ENCODE data around the gene RASGRF2. TPM values are rescaled to one million over a fixed set of nuclear protein-coding genes. Genes with fewer than 3 reads are reported as not detected.
"Not testable (repeated sequence)": the region's sequence is repeated elsewhere in the genome, so short reads cannot be mapped to it uniquely, and the experiment has no call there.

The RASGRF2 gene
- total RNA-seq, 1 experiment from 2014 or later = 0.18 TPM

- no peak overlapping the region for H3K9ac ChIP-seq (ENCODE audit: low read length)
- no peak overlapping the region for H3K4me3 ChIP-seq (ENCODE audit: low read length)
- H3K9me2 ChIP-seq (replicated peaks; ENCODE audit: low read length) = no peaks in the 10 kb centered on the region
- H3K4me1 ChIP-seq (ENCODE audit: insufficient read depth, low read length) = no peaks in the 10 kb centered on the region
- H3K79me2 ChIP-seq (ENCODE audit: low read length) = no peaks in the 10 kb centered on the region
- no peaks in the 10 kb centered on the region for H3F3A ChIP-seq (ENCODE audit: low read length, unreplicated experiment)
- H3K4me2 ChIP-seq (ENCODE audit: low read length) = no peak overlapping the region
- H3K27ac ChIP-seq (ENCODE audit: low read length) = no peak overlapping the region
- ChIA-PET CTCF (no interaction called here), POLR2A (ENCODE audit: unreplicated experiment) (no interaction called here)
- BruUV-seq (replicated peaks) = no TSS peak
- H3K27me3 ChIP-seq (ENCODE audit: low read length) = no peaks in the 10 kb centered on the region
- ATAC-seq = no peak
- H3K36me3 ChIP-seq (ENCODE audit: low read depth, low read length) = no peaks in the 10 kb centered on the region
- DNase-seq = no peak
- intact Hi-C loops (cut with micrococcal nuclease) = no loop called here
- TF ChIP-seq EZH2phosphoT487 (IDR thresholded peaks at IDR 0.05; ENCODE audit: borderline replicate concordance, low read length) = no peak
- H4K20me1 ChIP-seq (ENCODE audit: low read length) = no peaks in the 10 kb centered on the region
- H3K9me3 ChIP-seq (ENCODE audit: low read length) = no peaks in the 10 kb centered on the region
- no peak overlapping the region for H2AFZ ChIP-seq (ENCODE audit: low read length)
Measured at GRCh38 chr5:81027481-81028058, 67.4 kb downstream of the RASGRF2 start.

- H3K4me1 ChIP-seq (ENCODE audit: insufficient read depth, low read length); H4K20me1 ChIP-seq (ENCODE audit: low read length); H3F3A ChIP-seq (ENCODE audit: low read length, unreplicated experiment); H3K9me2 ChIP-seq (replicated peaks; ENCODE audit: low read length); ATAC-seq; intact Hi-C loops (cut with micrococcal nuclease); POLR2A ChIA-PET (ENCODE audit: unreplicated experiment); H3K27ac ChIP-seq (ENCODE audit: low read length); BruUV-seq (replicated peaks); H3K9ac ChIP-seq (ENCODE audit: low read length); H3K4me2 ChIP-seq (ENCODE audit: low read length); H3K36me3 ChIP-seq (ENCODE audit: low read depth, low read length); DNase-seq; H2AFZ ChIP-seq (ENCODE audit: low read length); H3K27me3 ChIP-seq (ENCODE audit: low read length); H3K9me3 ChIP-seq (ENCODE audit: low read length); H3K4me3 ChIP-seq (ENCODE audit: low read length); H3K79me2 ChIP-seq (ENCODE audit: low read length); CTCF ChIA-PET: not testable (repeated sequence)
Measured at GRCh38 chr5:81028888-81029287, 68.7 kb downstream of the RASGRF2 start.

DNA sequence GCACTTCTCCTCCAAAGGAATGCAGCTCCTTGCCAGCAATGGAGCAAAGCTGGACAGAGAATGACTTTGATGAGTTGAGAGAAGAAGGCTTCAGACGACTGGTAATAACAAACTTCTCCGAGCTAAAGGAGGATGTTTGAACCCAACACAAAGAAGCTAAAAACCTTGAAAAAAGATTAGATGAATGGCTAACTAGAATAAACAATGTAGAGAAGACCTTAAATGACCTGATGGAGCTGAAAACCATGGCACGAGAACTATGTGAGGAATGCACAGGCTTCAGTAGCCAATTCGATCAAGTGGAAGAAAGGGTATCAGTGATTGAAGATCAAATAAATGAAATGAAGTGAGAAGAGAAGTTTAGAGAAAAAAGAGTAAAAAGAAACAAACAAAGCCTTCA, 69.6 kb downstream of the RASGRF2 start:
- BruUV-seq (replicated peaks); H3K4me1 ChIP-seq (ENCODE audit: insufficient read depth, low read length); H3K9me3 ChIP-seq (ENCODE audit: low read length); H3K9me2 ChIP-seq (replicated peaks; ENCODE audit: low read length); H3K36me3 ChIP-seq (ENCODE audit: low read depth, low read length); ATAC-seq; H3K4me2 ChIP-seq (ENCODE audit: low read length); intact Hi-C loops (cut with micrococcal nuclease); H3K27me3 ChIP-seq (ENCODE audit: low read length); H3K27ac ChIP-seq (ENCODE audit: low read length); POLR2A ChIA-PET (ENCODE audit: unreplicated experiment); H3K79me2 ChIP-seq (ENCODE audit: low read length); H4K20me1 ChIP-seq (ENCODE audit: low read length); H3K4me3 ChIP-seq (ENCODE audit: low read length); H3F3A ChIP-seq (ENCODE audit: low read length, unreplicated experiment); DNase-seq; CTCF ChIA-PET; H2AFZ ChIP-seq (ENCODE audit: low read length); H3K9ac ChIP-seq (ENCODE audit: low read length): not testable (repeated sequence)

DNA sequence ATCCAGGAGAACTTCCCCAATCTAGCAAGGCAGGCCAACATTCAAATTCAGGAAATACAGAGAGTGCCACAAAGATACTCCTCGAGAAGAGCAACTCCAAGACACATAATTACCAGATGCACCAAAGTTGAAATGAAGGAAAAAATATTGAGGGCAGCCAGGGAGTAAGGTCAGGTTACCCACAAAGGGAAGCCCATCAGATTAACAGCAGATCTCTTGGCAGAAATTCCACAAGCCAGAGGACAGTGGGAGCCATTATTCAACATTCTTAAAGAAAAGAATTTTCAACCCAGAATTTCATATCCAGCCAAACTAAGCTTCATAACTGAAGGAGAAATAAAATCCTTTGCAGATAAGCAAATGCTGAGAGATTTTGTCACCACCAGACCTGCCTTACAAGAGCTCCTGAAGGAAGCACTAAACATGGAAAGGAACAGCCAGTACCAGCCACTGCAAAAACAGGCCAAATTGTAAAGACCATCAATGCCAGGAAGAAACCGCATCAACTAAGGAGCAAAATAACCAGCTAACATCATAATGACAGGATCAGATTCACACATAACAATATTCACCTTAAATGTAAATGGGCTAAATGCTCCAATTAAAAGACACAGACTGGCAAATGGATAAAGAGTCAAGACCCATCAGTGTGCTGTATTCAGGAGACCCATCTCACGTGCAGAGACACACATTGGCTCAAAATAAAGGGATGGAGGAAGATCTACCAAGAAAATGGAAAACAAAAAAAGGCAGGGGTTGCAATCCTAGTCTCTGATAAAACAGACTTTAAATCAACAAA, 70.3 kb downstream of the RASGRF2 start:
- intact Hi-C loops (cut with micrococcal nuclease); BruUV-seq (replicated peaks): not testable (repeated sequence)

More for the DNA sequence above, 70.3 kb downstream of the RASGRF2 start:
- H3K27me3 ChIP-seq (ENCODE audit: low read length); H3K4me3 ChIP-seq (ENCODE audit: low read length); ATAC-seq; H3K27ac ChIP-seq (ENCODE audit: low read length); DNase-seq; H3K36me3 ChIP-seq (ENCODE audit: low read depth, low read length); H3K4me1 ChIP-seq (ENCODE audit: insufficient read depth, low read length); H3K9me3 ChIP-seq (ENCODE audit: low read length); POLR2A ChIA-PET (ENCODE audit: unreplicated experiment); H2AFZ ChIP-seq (ENCODE audit: low read length); H4K20me1 ChIP-seq (ENCODE audit: low read length); CTCF ChIA-PET; H3K79me2 ChIP-seq (ENCODE audit: low read length); H3F3A ChIP-seq (ENCODE audit: low read length, unreplicated experiment); H3K9me2 ChIP-seq (replicated peaks; ENCODE audit: low read length); H3K4me2 ChIP-seq (ENCODE audit: low read length); H3K9ac ChIP-seq (ENCODE audit: low read length): not testable (repeated sequence)

Data from PC-3 (cell line).